ENCODE results near the gene ID2.

DNA sequence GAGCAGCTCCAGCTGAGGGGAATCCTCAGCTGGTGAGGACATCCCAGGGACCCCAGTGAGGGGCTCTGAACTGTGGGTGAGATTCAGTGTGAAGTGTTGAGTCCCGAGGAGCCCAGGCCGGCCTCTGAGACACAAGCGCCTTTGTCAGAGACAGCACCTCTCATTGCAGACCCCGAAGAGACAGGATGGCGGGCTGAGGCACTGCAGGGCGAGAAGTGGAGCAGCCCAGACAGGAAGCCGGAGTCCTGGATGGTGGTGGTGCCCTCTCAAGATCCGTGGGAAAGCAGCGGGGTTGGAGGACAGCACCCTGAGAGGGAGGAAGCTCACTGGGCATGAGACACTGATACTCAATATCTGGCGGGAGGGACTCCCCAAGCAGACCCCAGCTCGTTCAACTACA lies 49.1 kb upstream of the ID2 start:
- TF ChIP-seq, protein P1, sequence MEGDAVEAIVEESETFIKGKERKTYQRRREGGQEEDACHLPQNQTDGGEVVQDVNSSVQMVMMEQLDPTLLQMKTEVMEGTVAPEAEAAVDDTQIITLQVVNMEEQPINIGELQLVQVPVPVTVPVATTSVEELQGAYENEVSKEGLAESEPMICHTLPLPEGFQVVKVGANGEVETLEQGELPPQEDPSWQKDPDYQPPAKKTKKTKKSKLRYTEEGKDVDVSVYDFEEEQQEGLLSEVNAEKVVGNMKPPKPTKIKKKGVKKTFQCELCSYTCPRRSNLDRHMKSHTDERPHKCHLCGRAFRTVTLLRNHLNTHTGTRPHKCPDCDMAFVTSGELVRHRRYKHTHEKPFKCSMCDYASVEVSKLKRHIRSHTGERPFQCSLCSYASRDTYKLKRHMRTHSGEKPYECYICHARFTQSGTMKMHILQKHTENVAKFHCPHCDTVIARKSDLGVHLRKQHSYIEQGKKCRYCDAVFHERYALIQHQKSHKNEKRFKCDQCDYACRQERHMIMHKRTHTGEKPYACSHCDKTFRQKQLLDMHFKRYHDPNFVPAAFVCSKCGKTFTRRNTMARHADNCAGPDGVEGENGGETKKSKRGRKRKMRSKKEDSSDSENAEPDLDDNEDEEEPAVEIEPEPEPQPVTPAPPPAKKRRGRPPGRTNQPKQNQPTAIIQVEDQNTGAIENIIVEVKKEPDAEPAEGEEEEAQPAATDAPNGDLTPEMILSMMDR (IDR thresholded peaks at IDR 0.05; ENCODE audit: poor library complexity): no peak
- no peak for TF ChIP-seq EZH2phosphoT487 (IDR thresholded peaks at IDR 0.05; ENCODE audit: low read depth, severe bottlenecking, unreplicated experiment)
